Neural cell (in vitro differentiated cells): ENCODE results near the gene C12orf60. TPM values are rescaled to one million over a fixed set of nuclear protein-coding genes. Genes with fewer than 3 reads are reported as not detected.

ENCODE experiments used
- H2AFZ ChIP-seq: fragments of 200-600, 300-800 bp; sonication (generic), shearing (Covaris generic); 2 replicates; pipeline ENCODE4 v1.6.0; 2014; ENCODE audit warnings: low read depth, mild to moderate bottlenecking, antibody characterized with exemption, low read length, moderate library complexity
- H3F3A ChIP-seq: fragments of 200-600 bp; shearing (Covaris generic); 2 replicates; pipeline ENCODE4 v1.6.1; 2016; ENCODE audit warnings: mild to moderate bottlenecking, moderate library complexity, mixed read lengths, antibody characterized with exemption, low read length; ENCODE audit not compliant: insufficient read depth, poor library complexity, severe bottlenecking
- H3K27ac ChIP-seq: fragments of 200-600, 300-800 bp; sonication (generic), shearing (Covaris generic); 2 replicates; pipeline ENCODE4 v1.5.1; 2014; ENCODE audit warnings: mild to moderate bottlenecking, low read length, moderate library complexity
- H3K27me3 ChIP-seq: fragments of 300-800, 200-600 bp; sonication (generic), shearing (Covaris generic); 2 replicates; pipeline ENCODE4 v1.6.0; 2014; ENCODE audit warnings: mild to moderate bottlenecking, low read depth, low read length, moderate library complexity; ENCODE audit not compliant: insufficient read depth
- H3K36me3 ChIP-seq: fragments of 300-800, 200-600 bp; sonication (generic), shearing (Covaris generic); 2 replicates; pipeline ENCODE4 v1.5.1; 2014; ENCODE audit warnings: mild to moderate bottlenecking, antibody characterized with exemption, low read length, moderate library complexity; ENCODE audit not compliant: insufficient read depth
- H3K4me2 ChIP-seq: fragments of 300-800, 200-600 bp; sonication (generic), shearing (Covaris generic); 2 replicates; pipeline ENCODE4 v1.6.0; 2014; ENCODE audit warnings: mild to moderate bottlenecking, low read length
- H3K4me3 ChIP-seq: fragments of 300-800, 200-600 bp; sonication (generic), shearing (Covaris generic); 2 replicates; pipeline ENCODE4 v1.5.1; 2014; ENCODE audit warnings: mild to moderate bottlenecking, low read length, moderate library complexity
- H3K79me2 ChIP-seq: fragments of 200-600 bp; shearing (Covaris generic); replicated peaks from 2 replicates; pipeline ENCODE4 v1.6.0; 2014; ENCODE audit warnings: mild to moderate bottlenecking, low read length, moderate library complexity; ENCODE audit not compliant: insufficient read depth
- H3K9ac ChIP-seq: fragments of 300-800, 200-600 bp; sonication (generic), shearing (Covaris generic); 2 replicates; pipeline ENCODE4 v1.6.1; 2016; ENCODE audit warnings: mild to moderate bottlenecking, low read length, mixed read lengths
- H3K9me2 ChIP-seq: fragments of 200-600 bp; shearing (Covaris generic); 2 replicates; pipeline ENCODE4 v1.6.1; 2016; ENCODE audit warnings: mild to moderate bottlenecking, low read length, mixed read lengths; ENCODE audit not compliant: insufficient read depth
- H3K9me3 ChIP-seq: fragments of 200-600, 300-800 bp; sonication (generic), shearing (Covaris generic); 2 replicates; pipeline ENCODE4 v1.6.1; 2016; ENCODE audit warnings: mild to moderate bottlenecking, mixed run types, low read length, moderate library complexity, mixed read lengths
- H4K20me1 ChIP-seq: fragments of 200-600 bp; shearing (Covaris generic); 2 replicates; pipeline ENCODE4 v1.6.1; 2016; ENCODE audit warnings: mild to moderate bottlenecking, mixed run types; ENCODE audit not compliant: insufficient read depth
- CTCF ChIP-seq: fragments of 450-650 bp; IDR thresholded peaks from 2 replicates; pipeline ENCODE4 v1.5.1; 2014; ENCODE audit warnings: antibody characterized with exemption, mild to moderate bottlenecking, moderate library complexity; ENCODE audit not compliant: poor library complexity, severe bottlenecking
- EP300 ChIP-seq: fragments of 450-650 bp; conservative IDR thresholded peaks from 2 replicates; pipeline ENCODE4 v1.6.1; 2014; ENCODE audit warnings: antibody characterized with exemption, mild to moderate bottlenecking, moderate library complexity; ENCODE audit not compliant: poor library complexity, severe bottlenecking
- EZH2 ChIP-seq: fragments of 200-600, 300-800 bp; shearing (Covaris generic), sonication (generic); IDR thresholded peaks from 2 replicates; pipeline ENCODE4 v1.6.1; 2014; ENCODE audit warnings: antibody characterized with exemption, low read length, borderline replicate concordance, mild to moderate bottlenecking; ENCODE audit not compliant: insufficient read depth, poor library complexity, severe bottlenecking
- MXI1 ChIP-seq: fragments of 450-650 bp; conservative IDR thresholded peaks from 2 replicates; pipeline ENCODE4 v1.6.1; 2014; ENCODE audit warnings: antibody characterized with exemption, mild to moderate bottlenecking; ENCODE audit not compliant: poor library complexity, severe bottlenecking
- POLR2AphosphoS5 ChIP-seq: IDR thresholded peaks from 2 replicates; pipeline ENCODE4 v1.6.1; 2012
- RAD21 ChIP-seq: fragments of 450-650 bp; conservative IDR thresholded peaks from 2 replicates; pipeline ENCODE4 v1.6.1; 2014; ENCODE audit warnings: antibody characterized with exemption, mild to moderate bottlenecking, moderate library complexity
- SMC3 ChIP-seq: fragments of 450-650 bp; conservative IDR thresholded peaks from 2 replicates; pipeline ENCODE4 v1.6.1; 2014; ENCODE audit warnings: antibody characterized with exemption, mild to moderate bottlenecking, moderate library complexity; ENCODE audit not compliant: poor library complexity
- TAF1 ChIP-seq: IDR thresholded peaks from 2 replicates; pipeline ENCODE4 v1.6.1; 2012; ENCODE audit warnings: low read depth
- polyA plus RNA-seq: library from polyadenylated mRNA; depleted of rRNA; stranded (reverse); fragments of >200 nt; gene quantifications from 2 replicates; pipeline ENCODE4 v1.2.3, GENCODE V29; 2014
- TF ChIP-seq, protein P1 (sequence below): IDR thresholded peaks from 2 replicates; pipeline ENCODE4 v1.6.1; 2012; ENCODE audit warnings: borderline replicate concordance

The C12orf60 gene
- polyA plus RNA-seq, 1 donor from 2014 or later, result 4.8 TPM

DNA sequence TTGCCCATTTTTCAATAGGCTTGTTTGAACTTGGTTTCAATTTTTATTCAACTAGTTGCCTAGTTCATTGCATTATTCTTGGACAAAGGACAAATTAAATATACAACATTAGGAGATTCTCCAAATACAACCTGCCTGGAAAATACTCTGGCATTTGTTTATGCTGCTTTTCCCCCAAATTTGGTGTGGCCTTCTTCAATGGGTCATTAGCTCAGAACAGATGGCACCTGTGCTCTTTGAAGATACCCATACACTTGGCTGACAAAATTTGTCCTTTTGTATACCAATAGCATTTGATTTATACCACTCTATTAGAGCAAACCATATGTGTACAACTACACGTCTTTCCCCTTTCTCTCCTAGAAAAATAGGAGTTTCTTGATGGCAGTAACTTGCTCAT lies 35.9 kb upstream of the C12orf60 start:
- no peaks in the 10 kb centered on the region for H3K79me2 ChIP-seq
- no peaks in the 10 kb centered on the region for H4K20me1 ChIP-seq
- no peaks in the 10 kb centered on the region for H3F3A ChIP-seq
- no peak overlapping the region for H3K4me2 ChIP-seq
- no peaks in the 10 kb centered on the region for H3K9me3 ChIP-seq
- H3K9ac ChIP-seq, result no peak overlapping the region
- no peak overlapping the region for H3K27ac ChIP-seq
- no peaks in the 10 kb centered on the region for H3K9me2 ChIP-seq
- H2AFZ ChIP-seq, result no peak overlapping the region
- TF ChIP-seq EZH2 (no peak), MXI1 (no peak), EP300 (no peak), SMC3 (no peak), POLR2AphosphoS5 (no peak), TAF1 (no peak), RAD21 (no peak), CTCF (no peak)
- TF ChIP-seq, protein P1, sequence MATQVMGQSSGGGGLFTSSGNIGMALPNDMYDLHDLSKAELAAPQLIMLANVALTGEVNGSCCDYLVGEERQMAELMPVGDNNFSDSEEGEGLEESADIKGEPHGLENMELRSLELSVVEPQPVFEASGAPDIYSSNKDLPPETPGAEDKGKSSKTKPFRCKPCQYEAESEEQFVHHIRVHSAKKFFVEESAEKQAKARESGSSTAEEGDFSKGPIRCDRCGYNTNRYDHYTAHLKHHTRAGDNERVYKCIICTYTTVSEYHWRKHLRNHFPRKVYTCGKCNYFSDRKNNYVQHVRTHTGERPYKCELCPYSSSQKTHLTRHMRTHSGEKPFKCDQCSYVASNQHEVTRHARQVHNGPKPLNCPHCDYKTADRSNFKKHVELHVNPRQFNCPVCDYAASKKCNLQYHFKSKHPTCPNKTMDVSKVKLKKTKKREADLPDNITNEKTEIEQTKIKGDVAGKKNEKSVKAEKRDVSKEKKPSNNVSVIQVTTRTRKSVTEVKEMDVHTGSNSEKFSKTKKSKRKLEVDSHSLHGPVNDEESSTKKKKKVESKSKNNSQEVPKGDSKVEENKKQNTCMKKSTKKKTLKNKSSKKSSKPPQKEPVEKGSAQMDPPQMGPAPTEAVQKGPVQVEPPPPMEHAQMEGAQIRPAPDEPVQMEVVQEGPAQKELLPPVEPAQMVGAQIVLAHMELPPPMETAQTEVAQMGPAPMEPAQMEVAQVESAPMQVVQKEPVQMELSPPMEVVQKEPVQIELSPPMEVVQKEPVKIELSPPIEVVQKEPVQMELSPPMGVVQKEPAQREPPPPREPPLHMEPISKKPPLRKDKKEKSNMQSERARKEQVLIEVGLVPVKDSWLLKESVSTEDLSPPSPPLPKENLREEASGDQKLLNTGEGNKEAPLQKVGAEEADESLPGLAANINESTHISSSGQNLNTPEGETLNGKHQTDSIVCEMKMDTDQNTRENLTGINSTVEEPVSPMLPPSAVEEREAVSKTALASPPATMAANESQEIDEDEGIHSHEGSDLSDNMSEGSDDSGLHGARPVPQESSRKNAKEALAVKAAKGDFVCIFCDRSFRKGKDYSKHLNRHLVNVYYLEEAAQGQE, result no peak
- peak overlapping the region; percentile 26 for H3K4me3 ChIP-seq
- H3K36me3 ChIP-seq, result no peaks in the 10 kb centered on the region
- peaks cover 12% of the 10 kb centered on the region for H3K27me3 ChIP-seq

GRCh38 chr12:14768823-14769405 lies 34.6 kb upstream of the C12orf60 start:
- H3K4me3 ChIP-seq, result peak overlapping the region; percentile 72
- no peaks in the 10 kb centered on the region for H3K79me2 ChIP-seq
- no peaks in the 10 kb centered on the region for H3K9me3 ChIP-seq
- no peak overlapping the region for H2AFZ ChIP-seq
- H3K4me2 ChIP-seq, result peak overlapping the region; percentile 15
- no peaks in the 10 kb centered on the region for H4K20me1 ChIP-seq
- peaks cover 21% of the 10 kb centered on the region for H3K27me3 ChIP-seq
- H3F3A ChIP-seq, result no peaks in the 10 kb centered on the region
- H3K9ac ChIP-seq, result peak overlapping the region; percentile 74
- H3K36me3 ChIP-seq, result no peaks in the 10 kb centered on the region
- TF ChIP-seq EZH2 (no peak), TAF1 (no peak), MXI1 (no peak), POLR2AphosphoS5 (no peak), CTCF (no peak), SMC3 (no peak), RAD21 (no peak), EP300 (no peak)
- TF ChIP-seq, protein P1, result no peak
- H3K27ac ChIP-seq, result no peak overlapping the region
- no peaks in the 10 kb centered on the region for H3K9me2 ChIP-seq
